BJ (cell line): ENCODE measurements around the gene R3HCC1L. TPM values are rescaled to one million over a fixed set of nuclear protein-coding genes. Genes with fewer than 3 reads are reported as not detected.

Experiments
- CTCF ChIA-PET: fragments of 350-600 bp; formaldehyde crosslinking; extraction: SDS; loops from one replicate; lab custom pipeline; 2021; ENCODE audit warnings: antibody characterized with exemption, inconsistent platforms; lab: Yijun Ruan, JAX
- POLR2A ChIA-PET: fragments of 300-600 bp; sonication (Branson Sonifier 250); formaldehyde crosslinking; extraction: SDS; loops from one replicate; lab custom pipeline; 2021; ENCODE audit warnings: antibody characterized with exemption; lab: Charles Lee
- DNase-seq: peaks from one replicate; pipeline ENCODE4 v3.0.0-alpha.2; 2011; ENCODE audit warnings: low read depth
- H3K27me3 ChIP-seq: 2 replicates; pipeline ENCODE4 v1.6.0; 2011; ENCODE audit warnings: low read length; ENCODE audit not compliant: control insufficient read depth, insufficient read depth
- H3K36me3 ChIP-seq: 2 replicates; pipeline ENCODE4 v1.5.1; 2011; ENCODE audit warnings: low read length; ENCODE audit not compliant: control insufficient read depth, insufficient read depth
- H3K4me3 ChIP-seq: 2 replicates; pipeline ENCODE4 v1.5.1; 2011; ENCODE audit warnings: low read depth, mild to moderate bottlenecking, control low read depth, low read length
- CTCF ChIP-seq: IDR thresholded peaks from 2 replicates; pipeline ENCODE4 v1.5.1; 2011; ENCODE audit warnings: low read depth, mild to moderate bottlenecking, control low read depth, inconsistent platforms, low read length, moderate library complexity; ENCODE audit not compliant: insufficient read depth
- polyA plus RNA-seq: library from polyadenylated mRNA; depleted of rRNA; stranded (reverse); fragments of >200 nt; gene quantifications from 2 replicates; pipeline ENCODE4 v1.2.3, GENCODE V29; 2011

The R3HCC1L gene
- polyA plus RNA-seq, 1 experiment: 5.6 TPM

GRCh38 chr10:98267894-98268693 is 133.6 kb downstream of the R3HCC1L start, which contains the start of gene LOXL4:
TSS of gene LOXL4 (minus strand) at chr10:98268194. CDS start at chr10:98263019, 5,175 bp downstream.
- ChIA-PET CTCF (interaction anchor here (0.7 to 6.4 kb wide), 5 partner anchors 26 to 127 kb away, joined by 3 to 47 read pairs (median 4); no protein-coding TSS in a partner anchor), POLR2A (no interaction called here)
- no peak for DNase-seq
- H3K4me3 ChIP-seq: peak within 1 kb of the TSS; percentile 53
- H3K27me3 ChIP-seq: no peaks in the 10 kb centered on the region
- H3K36me3 ChIP-seq: no peaks in the 10 kb centered on the region; the same call in 1 of the 2 replicates
- TF ChIP-seq CTCF: no peak

GRCh38 chr10:98268694-98269431 is 134.4 kb downstream of the R3HCC1L start:
- no peak for DNase-seq
- TF ChIP-seq CTCF: no peak
- Histone ChIP-seq H3K27me3 (no peaks in the 10 kb centered on the region), H3K4me3 (peak overlapping the region; percentile 45), H3K36me3 (no peaks in the 10 kb centered on the region; the same call in 1 of the 2 replicates)
- CTCF ChIA-PET: interaction anchor here (0.9 to 6.4 kb wide), 6 partner anchors 15 to 126 kb away, joined by 3 to 47 read pairs (median 3); no protein-coding TSS in a partner anchor
- POLR2A ChIA-PET: interaction anchor here (0.6 kb wide), 1 partner anchor 118 kb away, joined by 3 read pairs; no protein-coding TSS in a partner anchor

- TF ChIP-seq CTCF: no peak
- no peaks in the 10 kb centered on the region for H3K27me3 ChIP-seq
- no peak overlapping the region for H3K4me3 ChIP-seq
- H3K36me3 ChIP-seq: no peaks in the 10 kb centered on the region; the same call in 1 of the 2 replicates
- ChIA-PET POLR2A (interaction anchor here (0.6 kb wide), 1 partner anchor 118 kb away, joined by 3 read pairs; no protein-coding TSS in a partner anchor), CTCF (interaction anchor here (0.9 to 6.4 kb wide), 5 partner anchors 14 to 125 kb away, joined by 3 to 47 read pairs (median 3); no protein-coding TSS in a partner anchor)
- DNase-seq: peak; percentile 44
Observed at GRCh38 chr10:98269435-98269912, 135.0 kb downstream of the R3HCC1L start.

- no peak for DNase-seq
- H3K27me3 ChIP-seq: no peaks in the 10 kb centered on the region
- H3K4me3 ChIP-seq: no peak overlapping the region
- H3K36me3 ChIP-seq: no peaks in the 10 kb centered on the region
- POLR2A ChIA-PET: no interaction called here
- no peak for TF ChIP-seq CTCF
- CTCF ChIA-PET: interaction anchor here (1.0 to 6.4 kb wide), 7 partner anchors 14 to 121 kb away, joined by 3 to 47 read pairs (median 3); no protein-coding TSS in a partner anchor
Observed at GRCh38 chr10:98270073-98270740, 135.8 kb downstream of the R3HCC1L start.
